Mesothelial cell of epicardium (in vitro differentiated cells): ENCODE data around the gene ZMYND15. TPM values are rescaled to one million over a fixed set of nuclear protein-coding genes. Genes with fewer than 3 reads are reported as not detected.

Experiments used
- DNase-seq, 2 experiments: peaks; one replicate each; pipeline ENCODE4 v3.0.0; 2021; ENCODE audit warnings: low spot score in 2 of 2; ENCODE audit not compliant: unreplicated experiment in 2 of 2
- H3K27ac Mint-ChIP-seq: 2 replicates; pipeline ENCODE4 v1.8.0; 2021; ENCODE audit warnings: mixed read lengths
- H3K27me3 Mint-ChIP-seq: 2 replicates; pipeline ENCODE4 v1.8.0; 2021; ENCODE audit warnings: low read depth, mixed read lengths
- H3K36me3 Mint-ChIP-seq: 2 replicates; pipeline ENCODE4 v1.8.0; 2021; ENCODE audit warnings: mixed read lengths
- H3K4me1 Mint-ChIP-seq: 2 replicates; pipeline ENCODE4 v1.8.0; 2021; ENCODE audit warnings: mixed read lengths
- H3K4me3 Mint-ChIP-seq: 2 replicates; pipeline ENCODE4 v1.8.0; 2021; ENCODE audit warnings: mild to moderate bottlenecking, moderate library complexity, mixed read lengths
- H3K9me3 Mint-ChIP-seq: 2 replicates; pipeline ENCODE4 v1.8.0; 2021; ENCODE audit warnings: mixed read lengths
- CTCF ChIP-seq: fragments of 200-600 bp; sonication (generic); IDR thresholded peaks from one replicate; pipeline ENCODE4 v1.5.0; 2021; ENCODE audit warnings: antibody characterized with exemption; ENCODE audit not compliant: unreplicated experiment
- total RNA-seq: library from RNA; stranded (reverse); gene quantifications from 3 replicates; pipeline ENCODE4 v1.2.1, GENCODE V29; 2021

The ZMYND15 gene
- total RNA-seq, 1 donor from 2014 or later = 0.78 TPM

- H3K4me3 Mint-ChIP-seq = no peak overlapping the region
- no peak for DNase-seq
- no peaks in the 10 kb centered on the region for H3K27me3 Mint-ChIP-seq
- H3K36me3 Mint-ChIP-seq = peaks cover 13% of the 10 kb centered on the region
- no peak for TF ChIP-seq CTCF
- H3K27ac Mint-ChIP-seq = no peak overlapping the region
- peaks cover 11% of the 10 kb centered on the region for H3K4me1 Mint-ChIP-seq
- no peaks in the 10 kb centered on the region for H3K9me3 Mint-ChIP-seq
These were observed 24.4 kb upstream of the ZMYND15 start for GRCh38 chr17:4715063-4715744.

DNA sequence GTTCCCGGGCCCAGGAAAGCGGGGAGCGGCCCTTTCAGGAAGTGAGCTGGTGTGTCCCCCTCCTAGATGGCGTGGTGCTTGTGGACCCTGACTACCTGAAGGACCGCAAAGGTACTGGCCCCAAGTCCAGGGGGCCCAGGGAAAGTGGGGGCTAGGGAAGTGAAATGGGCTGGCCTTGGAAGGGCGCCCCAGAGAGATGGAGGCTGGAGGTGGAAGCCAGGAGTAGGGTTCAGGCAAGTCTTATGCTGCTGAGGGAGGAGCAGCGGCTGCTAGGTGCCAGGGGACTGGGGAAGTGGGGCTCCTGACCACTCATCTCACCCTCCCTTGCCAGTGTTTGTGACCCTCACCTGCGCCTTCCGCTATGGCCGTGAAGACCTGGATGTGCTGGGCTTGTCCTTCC is 23.6 kb upstream of the ZMYND15 start:
- Mint-ChIP-seq H3K4me1 (peaks cover 9% of the 10 kb centered on the region), H3K27me3 (no peaks in the 10 kb centered on the region), H3K36me3 (peaks cover 20% of the 10 kb centered on the region), H3K4me3 (no peak overlapping the region), H3K9me3 (no peaks in the 10 kb centered on the region), H3K27ac (no peak overlapping the region)
- no peak for DNase-seq
- no peak for TF ChIP-seq CTCF

DNA sequence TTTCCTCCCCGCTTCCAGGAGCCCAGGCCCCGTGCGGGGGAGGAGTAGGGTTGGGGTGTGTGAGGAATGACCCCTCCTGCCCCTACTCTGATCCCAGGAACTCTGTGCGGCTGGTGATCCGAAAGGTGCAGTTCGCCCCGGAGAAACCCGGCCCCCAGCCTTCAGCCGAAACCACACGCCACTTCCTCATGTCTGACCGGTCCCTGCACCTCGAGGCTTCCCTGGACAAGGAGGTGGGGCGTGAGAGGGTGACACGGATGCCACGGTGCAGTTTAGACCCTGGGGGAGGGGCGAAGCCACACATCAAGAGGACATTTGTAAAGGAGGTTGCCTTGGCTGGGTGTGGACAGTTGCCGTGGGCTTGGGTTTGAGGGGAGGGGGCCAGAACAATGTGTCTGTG is 21.8 kb upstream of the ZMYND15 start:
- no peaks in the 10 kb centered on the region for H3K27me3 Mint-ChIP-seq
- DNase-seq = no peak
- no peaks in the 10 kb centered on the region for H3K9me3 Mint-ChIP-seq
- no peak for TF ChIP-seq CTCF
- H3K4me3 Mint-ChIP-seq = no peak overlapping the region
- no peak overlapping the region for H3K27ac Mint-ChIP-seq
- peaks cover 11% of the 10 kb centered on the region for H3K4me1 Mint-ChIP-seq
- H3K36me3 Mint-ChIP-seq = peaks cover 21% of the 10 kb centered on the region

- Mint-ChIP-seq H3K9me3 (no peaks in the 10 kb centered on the region), H3K4me3 (no peak overlapping the region), H3K36me3 (peaks cover 21% of the 10 kb centered on the region), H3K27me3 (no peaks in the 10 kb centered on the region), H3K27ac (no peak overlapping the region), H3K4me1 (peaks cover 11% of the 10 kb centered on the region)
- no peak for TF ChIP-seq CTCF
- no peak for DNase-seq
These were observed 21.4 kb upstream of the ZMYND15 start for GRCh38 chr17:4718276-4718675.

GRCh38 chr17:4719146-4719545 is 20.5 kb upstream of the ZMYND15 start:
- TF ChIP-seq CTCF = no peak
- Mint-ChIP-seq H3K4me3 (no peak overlapping the region), H3K4me1 (peaks cover 11% of the 10 kb centered on the region), H3K36me3 (peaks cover 21% of the 10 kb centered on the region), H3K9me3 (no peaks in the 10 kb centered on the region), H3K27me3 (no peaks in the 10 kb centered on the region), H3K27ac (no peak overlapping the region)
- DNase-seq = no peak
